Panc1 (cell line): Measurements from ENCODE around the gene MAGEF1. TPM values are rescaled to one million over a fixed set of nuclear protein-coding genes. Genes with fewer than 3 reads are reported as not detected.

Experiments
- ATAC-seq: fragments of 200-7000 bp; cut with Tn5 transposase; 2 replicates; pipeline ENCODE4 v1.9.1; 2020; ENCODE audit warnings: mild to moderate bottlenecking, moderate library complexity
- BruUV-seq: library from RNA; stranded (reverse); fragments of 400-500 nt; replicated peaks from 2 replicates; lab custom pipeline; 2021; lab: Mats Ljungman, UMichigan
- CTCF ChIA-PET: fragments of 300-600 bp; sonication (Branson Sonifier 250); formaldehyde crosslinking; loops from one replicate; lab custom pipeline; 2022; ENCODE audit warnings: antibody characterized with exemption; lab: Charles Lee
- POLR2A ChIA-PET: fragments of 300-600 bp; sonication (Branson Sonifier 250); formaldehyde crosslinking; loops from one replicate; lab custom pipeline; 2022; ENCODE audit warnings: antibody characterized with exemption; lab: Charles Lee
- DNase-seq: peaks from one replicate; pipeline ENCODE4 v3.0.0-alpha.2; 2010; ENCODE audit warnings: low read depth, low spot score
- H3K27ac ChIP-seq: 2 replicates; pipeline ENCODE4 v1.5.1; 2011; ENCODE audit warnings: mild to moderate bottlenecking, low read length, inconsistent platforms
- H3K27me3 ChIP-seq: fragments of 200-500 bp; sonication (Bioruptor generic); 2 replicates; pipeline ENCODE4 v1.6.0; 2014; ENCODE audit warnings: low read length, inconsistent platforms; ENCODE audit not compliant: control insufficient read depth, insufficient read depth
- H3K36me3 ChIP-seq: fragments of 200-500 bp; sonication (Bioruptor generic); 2 replicates; pipeline ENCODE4 v1.5.1; 2014; ENCODE audit warnings: inconsistent platforms, mild to moderate bottlenecking, low read length, moderate library complexity; ENCODE audit not compliant: control insufficient read depth, insufficient read depth
- H3K4me1 ChIP-seq: 2 replicates; pipeline ENCODE4 v1.5.1; 2011; ENCODE audit warnings: inconsistent platforms, mild to moderate bottlenecking, low read length, moderate library complexity; ENCODE audit not compliant: control insufficient read depth, insufficient read depth
- H3K4me3 ChIP-seq, 2 experiments: 2 replicates each; pipeline ENCODE4 v1.5.1; 2011 to 2012; ENCODE audit warnings: low read depth in 2 of 2, low read length in 2 of 2, mild to moderate bottlenecking in 2 of 2, inconsistent platforms in 1 of 2, moderate library complexity in 1 of 2
- H3K9me3 ChIP-seq: fragments of 200-500 bp; sonication (Bioruptor generic); 2 replicates; pipeline ENCODE4 v1.5.1; 2014; ENCODE audit warnings: low read depth, mild to moderate bottlenecking, inconsistent platforms, low read length, moderate library complexity; ENCODE audit not compliant: control insufficient read depth, insufficient read depth
- POLR2AphosphoS5 ChIP-seq: IDR thresholded peaks from 2 replicates; pipeline ENCODE4 v1.6.1; 2012; ENCODE audit warnings: mild to moderate bottlenecking, low read depth, low read length, moderate library complexity
- SIN3A ChIP-seq: IDR thresholded peaks from 2 replicates; pipeline ENCODE4 v1.6.1; 2012; ENCODE audit warnings: low read depth, mild to moderate bottlenecking, low read length, moderate library complexity, borderline replicate concordance; ENCODE audit not compliant: insufficient read depth
- TCF7L2 ChIP-seq: IDR thresholded peaks from 2 replicates; pipeline ENCODE4 v1.6.1; 2011; ENCODE audit warnings: mild to moderate bottlenecking, low read depth, low read length, inconsistent platforms
- in situ Hi-C: cut with HindIII; loops from 2 replicates; pipeline ENCODE4 v1.10.0; 2016; ENCODE audit warnings: low sequenced_read_pairs, low pct_unique_long_range_greater_than_20kb
- intact Hi-C: fragments of 100-400 bp; cut with micrococcal nuclease; formaldehyde crosslinking; loops from one replicate; pipeline ENCODE4 v1.10.0; 2022; ENCODE audit not compliant: unreplicated experiment
- total RNA-seq: library from RNA; stranded (reverse); gene quantifications from one replicate; pipeline ENCODE4 v1.2.1, GENCODE V29; 2021; ENCODE audit not compliant: unreplicated experiment
- TF ChIP-seq, protein P1 (sequence below): fragments of 450-650 bp; IDR thresholded peaks from 2 replicates; pipeline ENCODE4 v1.5.1; 2017; ENCODE audit warnings: mild to moderate bottlenecking
- TF ChIP-seq, protein P2 (sequence below), 2 experiments: IDR thresholded peaks; 2 replicates each; pipeline ENCODE4 v1.6.1; 2011 to 2012; ENCODE audit warnings: low read depth in 2 of 2, control low read depth in 1 of 2, low read length in 1 of 2, mild to moderate bottlenecking in 1 of 2, moderate library complexity in 1 of 2; ENCODE audit not compliant: insufficient read depth in 1 of 2

Gene MAGEF1
- total RNA-seq, 1 experiment from 2014 or later: 27.7 TPM

GRCh38 chr3:184663356-184663755, 48.5 kb downstream of the MAGEF1 start:
- Histone ChIP-seq H3K27me3 (peaks cover 3% of the 10 kb centered on the region; the same call in 1 of the 2 replicates), H3K27ac (no peak overlapping the region), H3K36me3 (no peaks in the 10 kb centered on the region), H3K4me3 (no peak overlapping the region), H3K4me1 (no peaks in the 10 kb centered on the region), H3K9me3 (no peaks in the 10 kb centered on the region)
- ATAC-seq (no peak), DNase-seq (no peak)
- POLR2A ChIA-PET: interaction anchor here (0.6 kb wide), 1 partner anchor 26 kb away, joined by 4 read pairs; no protein-coding TSS in a partner anchor
- CTCF ChIA-PET: no interaction called here
- intact Hi-C loops: no loop called here
- TF ChIP-seq SIN3A (no peak), TCF7L2 (no peak), POLR2AphosphoS5 (no peak)
- TF ChIP-seq, protein P1, sequence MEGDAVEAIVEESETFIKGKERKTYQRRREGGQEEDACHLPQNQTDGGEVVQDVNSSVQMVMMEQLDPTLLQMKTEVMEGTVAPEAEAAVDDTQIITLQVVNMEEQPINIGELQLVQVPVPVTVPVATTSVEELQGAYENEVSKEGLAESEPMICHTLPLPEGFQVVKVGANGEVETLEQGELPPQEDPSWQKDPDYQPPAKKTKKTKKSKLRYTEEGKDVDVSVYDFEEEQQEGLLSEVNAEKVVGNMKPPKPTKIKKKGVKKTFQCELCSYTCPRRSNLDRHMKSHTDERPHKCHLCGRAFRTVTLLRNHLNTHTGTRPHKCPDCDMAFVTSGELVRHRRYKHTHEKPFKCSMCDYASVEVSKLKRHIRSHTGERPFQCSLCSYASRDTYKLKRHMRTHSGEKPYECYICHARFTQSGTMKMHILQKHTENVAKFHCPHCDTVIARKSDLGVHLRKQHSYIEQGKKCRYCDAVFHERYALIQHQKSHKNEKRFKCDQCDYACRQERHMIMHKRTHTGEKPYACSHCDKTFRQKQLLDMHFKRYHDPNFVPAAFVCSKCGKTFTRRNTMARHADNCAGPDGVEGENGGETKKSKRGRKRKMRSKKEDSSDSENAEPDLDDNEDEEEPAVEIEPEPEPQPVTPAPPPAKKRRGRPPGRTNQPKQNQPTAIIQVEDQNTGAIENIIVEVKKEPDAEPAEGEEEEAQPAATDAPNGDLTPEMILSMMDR: no peak
- TF ChIP-seq, protein P2, sequence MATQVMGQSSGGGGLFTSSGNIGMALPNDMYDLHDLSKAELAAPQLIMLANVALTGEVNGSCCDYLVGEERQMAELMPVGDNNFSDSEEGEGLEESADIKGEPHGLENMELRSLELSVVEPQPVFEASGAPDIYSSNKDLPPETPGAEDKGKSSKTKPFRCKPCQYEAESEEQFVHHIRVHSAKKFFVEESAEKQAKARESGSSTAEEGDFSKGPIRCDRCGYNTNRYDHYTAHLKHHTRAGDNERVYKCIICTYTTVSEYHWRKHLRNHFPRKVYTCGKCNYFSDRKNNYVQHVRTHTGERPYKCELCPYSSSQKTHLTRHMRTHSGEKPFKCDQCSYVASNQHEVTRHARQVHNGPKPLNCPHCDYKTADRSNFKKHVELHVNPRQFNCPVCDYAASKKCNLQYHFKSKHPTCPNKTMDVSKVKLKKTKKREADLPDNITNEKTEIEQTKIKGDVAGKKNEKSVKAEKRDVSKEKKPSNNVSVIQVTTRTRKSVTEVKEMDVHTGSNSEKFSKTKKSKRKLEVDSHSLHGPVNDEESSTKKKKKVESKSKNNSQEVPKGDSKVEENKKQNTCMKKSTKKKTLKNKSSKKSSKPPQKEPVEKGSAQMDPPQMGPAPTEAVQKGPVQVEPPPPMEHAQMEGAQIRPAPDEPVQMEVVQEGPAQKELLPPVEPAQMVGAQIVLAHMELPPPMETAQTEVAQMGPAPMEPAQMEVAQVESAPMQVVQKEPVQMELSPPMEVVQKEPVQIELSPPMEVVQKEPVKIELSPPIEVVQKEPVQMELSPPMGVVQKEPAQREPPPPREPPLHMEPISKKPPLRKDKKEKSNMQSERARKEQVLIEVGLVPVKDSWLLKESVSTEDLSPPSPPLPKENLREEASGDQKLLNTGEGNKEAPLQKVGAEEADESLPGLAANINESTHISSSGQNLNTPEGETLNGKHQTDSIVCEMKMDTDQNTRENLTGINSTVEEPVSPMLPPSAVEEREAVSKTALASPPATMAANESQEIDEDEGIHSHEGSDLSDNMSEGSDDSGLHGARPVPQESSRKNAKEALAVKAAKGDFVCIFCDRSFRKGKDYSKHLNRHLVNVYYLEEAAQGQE (IDR thresholded peaks at IDR 0.05; ENCODE audit: insufficient read depth in 1 of 2, low read depth in 2 of 2, low read length in 1 of 2): no peak
- BruUV-seq: no TSS peak
- in situ Hi-C loops: no loop called here

DNA sequence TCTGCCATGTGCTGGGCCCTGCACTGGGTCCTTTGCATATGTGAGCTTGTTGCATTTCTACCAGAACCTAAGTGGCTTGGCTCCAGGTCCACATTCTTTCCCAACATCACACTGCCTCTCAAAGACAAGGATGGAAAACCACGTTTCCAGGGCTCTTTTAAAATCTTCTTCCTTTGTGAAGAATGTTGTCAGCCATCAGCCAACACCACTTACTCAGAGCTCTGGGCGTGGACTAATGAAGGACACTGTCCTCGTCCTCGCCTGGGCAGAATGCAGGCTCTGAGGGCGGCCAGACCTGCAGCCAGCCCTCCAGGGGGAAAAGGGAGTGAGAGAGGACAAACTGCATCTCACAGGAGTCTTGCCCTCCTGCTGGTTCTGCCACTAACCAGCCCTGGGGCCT, 49.7 kb downstream of the MAGEF1 start:
- no peaks in the 10 kb centered on the region for H3K9me3 ChIP-seq
- ChIA-PET POLR2A (no interaction called here), CTCF (no interaction called here)
- intact Hi-C loops: no loop called here
- no peaks in the 10 kb centered on the region for H3K36me3 ChIP-seq
- BruUV-seq: no TSS peak
- H3K27ac ChIP-seq: no peak overlapping the region
- ATAC-seq (no peak), DNase-seq (no peak)
- no peak for TF ChIP-seq POLR2AphosphoS5
- no peak for TF ChIP-seq TCF7L2
- TF ChIP-seq, protein P2 (IDR thresholded peaks at IDR 0.05; ENCODE audit: insufficient read depth in 1 of 2, low read depth in 2 of 2, low read length in 1 of 2): no peak
- TF ChIP-seq, protein P1: no peak
- TF ChIP-seq SIN3A: no peak
- no peaks in the 10 kb centered on the region for H3K4me1 ChIP-seq
- no peaks in the 10 kb centered on the region for H3K27me3 ChIP-seq
- in situ Hi-C loops: no loop called here
- H3K4me3 ChIP-seq: no peak overlapping the region
